ENCODE data around the gene ABCB9.
A peak's percentile ranks its signal among the peaks of the same experiment; 100 is the strongest.
"Not testable (repeated sequence)": the region's sequence is repeated elsewhere in the genome, so short reads cannot be mapped to it uniquely, and the experiment has no call there.

ABCB9 gene

GRCh38 chr12:122965851-122966742 lies at the start of gene ABCB9:
ABCB9 (minus strand) TSS chr12:122966463; CDS start chr12:122960235, 6,228 bp downstream.
- TF ChIP-seq, protein P1, sequence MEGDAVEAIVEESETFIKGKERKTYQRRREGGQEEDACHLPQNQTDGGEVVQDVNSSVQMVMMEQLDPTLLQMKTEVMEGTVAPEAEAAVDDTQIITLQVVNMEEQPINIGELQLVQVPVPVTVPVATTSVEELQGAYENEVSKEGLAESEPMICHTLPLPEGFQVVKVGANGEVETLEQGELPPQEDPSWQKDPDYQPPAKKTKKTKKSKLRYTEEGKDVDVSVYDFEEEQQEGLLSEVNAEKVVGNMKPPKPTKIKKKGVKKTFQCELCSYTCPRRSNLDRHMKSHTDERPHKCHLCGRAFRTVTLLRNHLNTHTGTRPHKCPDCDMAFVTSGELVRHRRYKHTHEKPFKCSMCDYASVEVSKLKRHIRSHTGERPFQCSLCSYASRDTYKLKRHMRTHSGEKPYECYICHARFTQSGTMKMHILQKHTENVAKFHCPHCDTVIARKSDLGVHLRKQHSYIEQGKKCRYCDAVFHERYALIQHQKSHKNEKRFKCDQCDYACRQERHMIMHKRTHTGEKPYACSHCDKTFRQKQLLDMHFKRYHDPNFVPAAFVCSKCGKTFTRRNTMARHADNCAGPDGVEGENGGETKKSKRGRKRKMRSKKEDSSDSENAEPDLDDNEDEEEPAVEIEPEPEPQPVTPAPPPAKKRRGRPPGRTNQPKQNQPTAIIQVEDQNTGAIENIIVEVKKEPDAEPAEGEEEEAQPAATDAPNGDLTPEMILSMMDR (IDR thresholded peaks at IDR 0.05; ENCODE audit: insufficient read depth, low read length, missing control alignments) = peak; percentile 12
- CTCF ChIA-PET = interaction anchor here (1.0 to 3.5 kb wide), 6 partner anchors 10 to 272 kb away, joined by 3 to 18 read pairs (median 6); no protein-coding TSS in a partner anchor
- DNase-seq (ENCODE audit: low read depth, low spot score) = no peak
- H3K4me3 ChIP-seq (ENCODE audit: low read depth, low read length) = peak within 1 kb of the TSS; percentile 88
- POLR2A ChIA-PET = interaction anchor here (0.7 to 2.3 kb wide), 8 partner anchors 9 to 267 kb away, joined by 3 to 14 read pairs (median 4); partner anchors contain the start of genes ARL6IP4, MPHOSPH9, MTRFR and OGFOD2

- POLR2A ChIA-PET; H3K4me3 ChIP-seq (ENCODE audit: low read depth, low read length); DNase-seq (ENCODE audit: low read depth, low spot score): not testable (repeated sequence)
- CTCF ChIA-PET = interaction anchor here (1.4 kb wide), 1 partner anchor 28 kb away, joined by 4 read pairs; no protein-coding TSS in a partner anchor
Observed at GRCh38 chr12:123014473-123014872, 48.2 kb upstream of the ABCB9 start.

- H3K4me3 ChIP-seq (ENCODE audit: low read depth, low read length) = no peak overlapping the region
- ChIA-PET POLR2A (no interaction called here), CTCF (interaction anchor here (1.1 to 1.4 kb wide), 2 partner anchors 225 to 227 kb away, joined by 3 read pairs; no protein-coding TSS in a partner anchor)
- DNase-seq (ENCODE audit: low read depth, low spot score) = no peak
- TF ChIP-seq, protein P1 (IDR thresholded peaks at IDR 0.05; ENCODE audit: insufficient read depth, low read length, missing control alignments) = no peak
Observed at GRCh38 chr12:123013185-123014095, 47.2 kb upstream of the ABCB9 start.

- POLR2A ChIA-PET = no interaction called here
- TF ChIP-seq, protein P1 (IDR thresholded peaks at IDR 0.05; ENCODE audit: insufficient read depth, low read length, missing control alignments) = no peak
- CTCF ChIA-PET = interaction anchor here (1.2 to 1.4 kb wide), 2 partner anchors 32 to 229 kb away, joined by 3 read pairs; no protein-coding TSS in a partner anchor
- DNase-seq (ENCODE audit: low read depth, low spot score) = no peak
- no peak overlapping the region for H3K4me3 ChIP-seq (ENCODE audit: low read depth, low read length)
Observed at GRCh38 chr12:123011701-123012100, 45.4 kb upstream of the ABCB9 start.

- ChIA-PET CTCF (no interaction called here), POLR2A (no interaction called here)
- TF ChIP-seq, protein P1 (IDR thresholded peaks at IDR 0.05; ENCODE audit: insufficient read depth, low read length, missing control alignments) = no peak
- DNase-seq (ENCODE audit: low read depth, low spot score) = no peak
- no peak overlapping the region for H3K4me3 ChIP-seq (ENCODE audit: low read depth, low read length)
Observed at GRCh38 chr12:123010681-123011080, 44.4 kb upstream of the ABCB9 start.

- no peak for DNase-seq (ENCODE audit: low read depth, low spot score)
- TF ChIP-seq, protein P1 (IDR thresholded peaks at IDR 0.05; ENCODE audit: insufficient read depth, low read length, missing control alignments) = no peak
- H3K4me3 ChIP-seq (ENCODE audit: low read depth, low read length) = no peak overlapping the region
- ChIA-PET POLR2A (no interaction called here), CTCF (interaction anchor here (1.4 to 2.5 kb wide), 2 partner anchors 33 to 228 kb away, joined by 8 read pairs; no protein-coding TSS in a partner anchor)
Observed at GRCh38 chr12:123010110-123010509, 43.8 kb upstream of the ABCB9 start.

Measured in AG04449 (cell line).